ENCODE data around the gene CNTN1.

DNA sequence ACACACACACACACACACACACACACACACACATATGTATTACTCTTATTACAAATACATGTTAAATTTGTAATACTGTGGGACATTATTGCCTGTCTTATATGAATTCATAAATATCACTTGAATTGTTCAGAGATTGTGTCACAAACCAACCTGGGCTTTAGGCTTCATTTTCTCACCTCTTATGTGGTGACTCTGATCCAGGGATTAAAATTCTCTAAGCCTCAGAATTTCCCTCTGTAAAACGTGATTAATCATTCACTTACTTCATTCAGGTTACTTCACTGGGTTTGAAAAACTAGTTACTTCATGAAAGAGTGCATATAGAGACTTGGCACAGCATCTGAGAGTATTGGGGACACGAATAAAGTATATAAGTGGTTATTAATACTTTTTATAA lies 255.6 kb downstream of the CNTN1 start:
- TF ChIP-seq RAD21 (conservative IDR thresholded peaks at IDR 0.05) (no peak), TAF1 (IDR thresholded peaks at IDR 0.05; ENCODE audit: low read depth) (no peak), EZH2 (IDR thresholded peaks at IDR 0.05; ENCODE audit: borderline replicate concordance, insufficient read depth, low read length, poor library complexity, severe bottlenecking) (no peak)
- TF ChIP-seq, protein P1, sequence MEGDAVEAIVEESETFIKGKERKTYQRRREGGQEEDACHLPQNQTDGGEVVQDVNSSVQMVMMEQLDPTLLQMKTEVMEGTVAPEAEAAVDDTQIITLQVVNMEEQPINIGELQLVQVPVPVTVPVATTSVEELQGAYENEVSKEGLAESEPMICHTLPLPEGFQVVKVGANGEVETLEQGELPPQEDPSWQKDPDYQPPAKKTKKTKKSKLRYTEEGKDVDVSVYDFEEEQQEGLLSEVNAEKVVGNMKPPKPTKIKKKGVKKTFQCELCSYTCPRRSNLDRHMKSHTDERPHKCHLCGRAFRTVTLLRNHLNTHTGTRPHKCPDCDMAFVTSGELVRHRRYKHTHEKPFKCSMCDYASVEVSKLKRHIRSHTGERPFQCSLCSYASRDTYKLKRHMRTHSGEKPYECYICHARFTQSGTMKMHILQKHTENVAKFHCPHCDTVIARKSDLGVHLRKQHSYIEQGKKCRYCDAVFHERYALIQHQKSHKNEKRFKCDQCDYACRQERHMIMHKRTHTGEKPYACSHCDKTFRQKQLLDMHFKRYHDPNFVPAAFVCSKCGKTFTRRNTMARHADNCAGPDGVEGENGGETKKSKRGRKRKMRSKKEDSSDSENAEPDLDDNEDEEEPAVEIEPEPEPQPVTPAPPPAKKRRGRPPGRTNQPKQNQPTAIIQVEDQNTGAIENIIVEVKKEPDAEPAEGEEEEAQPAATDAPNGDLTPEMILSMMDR (IDR thresholded peaks at IDR 0.05; ENCODE audit: poor library complexity, severe bottlenecking) = no peak

All from neural cell (in vitro differentiated cells).